ENCODE data around the gene ZNF638. TPM values are rescaled to one million over a fixed set of nuclear protein-coding genes. Genes with fewer than 3 reads are reported as not detected.
A peak's percentile ranks its signal among the peaks of the same experiment; 100 is the strongest.

The ZNF638 gene
- total RNA-seq, 2 donors from 2014 or later, result 196 to 208 TPM

DNA sequence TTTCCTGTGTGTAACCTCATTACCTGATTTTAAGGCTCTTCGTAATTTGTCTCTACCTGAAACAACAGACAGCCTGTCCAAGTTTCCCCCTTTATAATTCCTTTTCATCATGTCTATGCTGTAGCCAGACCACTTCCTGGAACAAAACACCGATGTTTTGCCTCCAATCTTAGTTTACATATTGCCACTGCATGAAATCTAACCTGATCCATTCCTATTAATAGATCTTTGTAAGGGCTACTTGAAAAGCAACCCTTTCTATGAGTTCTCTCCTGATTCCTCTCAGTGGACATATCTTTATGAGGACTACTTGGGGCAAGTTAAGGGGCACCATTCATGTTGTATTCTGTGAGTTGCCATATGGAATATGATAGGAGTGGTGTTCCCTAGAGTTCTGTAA is 30.9 kb downstream of the ZNF638 start:
- peaks cover 35% of the 10 kb centered on the region for H3K4me1 Mint-ChIP-seq
- TF ChIP-seq CTCF (conservative IDR thresholded peaks at IDR 0.05), result no peak
- WGBS, 2 experiments (ENCODE audit: insufficient coverage in 1 of 2, insufficient read length in 1 of 2), result 82 to 94% methylated on average over 2 of the region's 2 CpGs
- no peaks in the 10 kb centered on the region for H3K9me3 ChIP-seq (ENCODE audit: control insufficient read depth, low read length)
- peaks cover 7% of the 10 kb centered on the region for H3K4me1 ChIP-seq (ENCODE audit: control insufficient read depth, insufficient read depth, low read length)
- H3K27ac Mint-ChIP-seq, result peak overlapping the region; percentile 18
- DNase-seq, result no peak
- no peak overlapping the region for H3K4me3 Mint-ChIP-seq
- no peak overlapping the region for H3K9ac ChIP-seq (ENCODE audit: extremely low read depth, low read length, poor library complexity, severe bottlenecking)
- peaks cover 90% of the 10 kb centered on the region for H3K36me3 ChIP-seq (ENCODE audit: control insufficient read depth, insufficient read depth, low read length)
- peaks cover 56% of the 10 kb centered on the region for H3K36me3 Mint-ChIP-seq (ENCODE audit: low read depth)
- no peaks in the 10 kb centered on the region for H3K27me3 ChIP-seq (ENCODE audit: control insufficient read depth, insufficient read depth, low read length, poor library complexity, severe bottlenecking)
- no peak overlapping the region for H3K27ac ChIP-seq (ENCODE audit: low read depth, low read length)
- H3K9me3 Mint-ChIP-seq, result no peaks in the 10 kb centered on the region
- peak overlapping the region; percentile 57 for H3K4me3 ChIP-seq (ENCODE audit: low read length)
- no peaks in the 10 kb centered on the region for H3K27me3 Mint-ChIP-seq (ENCODE audit: insufficient read depth)

GRCh38 chr2:71370015-71370414 is 38.4 kb downstream of the ZNF638 start:
- WGBS, 2 experiments (ENCODE audit: insufficient coverage in 1 of 2, insufficient read length in 1 of 2), result 98 to 100% methylated on average over 2 of the region's 2 CpGs
- Mint-ChIP-seq H3K36me3 (ENCODE audit: low read depth) (peaks cover 72% of the 10 kb centered on the region), H3K27ac (no peak overlapping the region)

DNA sequence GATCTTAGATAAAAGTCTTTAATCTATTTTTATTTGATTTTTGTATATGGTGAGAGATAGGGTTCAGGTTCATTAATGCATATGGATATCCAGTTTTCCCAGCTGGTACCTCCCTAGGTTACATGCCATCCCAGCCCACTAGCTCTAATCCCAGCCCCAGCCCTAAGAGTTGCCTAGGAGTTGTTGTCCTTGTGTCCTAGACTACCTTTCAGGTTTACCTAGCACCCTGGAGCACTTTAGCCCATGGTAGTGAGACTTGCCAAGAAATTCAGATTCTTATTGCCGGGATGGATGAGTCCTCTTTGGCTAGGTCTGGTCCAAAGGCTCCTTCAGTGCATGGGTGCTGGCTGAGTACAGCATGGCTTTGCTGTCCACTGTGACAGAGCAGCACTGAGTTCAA is 40.5 kb downstream of the ZNF638 start:
- H3K4me3 ChIP-seq (ENCODE audit: low read length), result no peak overlapping the region
- Mint-ChIP-seq H3K27me3 (ENCODE audit: insufficient read depth) (no peaks in the 10 kb centered on the region), H3K4me1 (no peaks in the 10 kb centered on the region), H3K9me3 (no peaks in the 10 kb centered on the region), H3K36me3 (ENCODE audit: low read depth) (peaks cover 74% of the 10 kb centered on the region), H3K4me3 (no peak overlapping the region), H3K27ac (no peak overlapping the region)
- 98 to 100% methylated on average over 1 of the region's 1 CpG for WGBS, 2 experiments (ENCODE audit: insufficient coverage in 1 of 2, insufficient read length in 1 of 2)
- TF ChIP-seq CTCF (conservative IDR thresholded peaks at IDR 0.05), result no peak
- no peaks in the 10 kb centered on the region for H3K9me3 ChIP-seq (ENCODE audit: control insufficient read depth, low read length)
- H3K27ac ChIP-seq (ENCODE audit: low read depth, low read length), result no peak overlapping the region
- H3K27me3 ChIP-seq (ENCODE audit: control insufficient read depth, insufficient read depth, low read length, poor library complexity, severe bottlenecking), result no peaks in the 10 kb centered on the region
- H3K4me1 ChIP-seq (ENCODE audit: control insufficient read depth, insufficient read depth, low read length), result no peaks in the 10 kb centered on the region
- peaks cover 81% of the 10 kb centered on the region for H3K36me3 ChIP-seq (ENCODE audit: control insufficient read depth, insufficient read depth, low read length)
- no peak overlapping the region for H3K9ac ChIP-seq (ENCODE audit: extremely low read depth, low read length, poor library complexity, severe bottlenecking)
- DNase-seq, result no peak

More at GRCh38 chr2:71370015-71370414, 38.4 kb downstream of the ZNF638 start:
- H3K27me3 Mint-ChIP-seq (ENCODE audit: insufficient read depth), result no peaks in the 10 kb centered on the region
- H3K4me1 ChIP-seq (ENCODE audit: control insufficient read depth, insufficient read depth, low read length), result no peaks in the 10 kb centered on the region
- DNase-seq, result no peak
- H3K4me1 Mint-ChIP-seq, result no peaks in the 10 kb centered on the region
- H3K4me3 Mint-ChIP-seq, result no peak overlapping the region
- H3K27ac ChIP-seq (ENCODE audit: low read depth, low read length), result no peak overlapping the region
- no peak overlapping the region for H3K9ac ChIP-seq (ENCODE audit: extremely low read depth, low read length, poor library complexity, severe bottlenecking)
- TF ChIP-seq CTCF (conservative IDR thresholded peaks at IDR 0.05), result no peak
- H3K4me3 ChIP-seq (ENCODE audit: low read length), result no peak overlapping the region
- peaks cover 85% of the 10 kb centered on the region for H3K36me3 ChIP-seq (ENCODE audit: control insufficient read depth, insufficient read depth, low read length)
- H3K9me3 ChIP-seq (ENCODE audit: control insufficient read depth, low read length), result no peaks in the 10 kb centered on the region
- H3K9me3 Mint-ChIP-seq, result no peaks in the 10 kb centered on the region
- H3K27me3 ChIP-seq (ENCODE audit: control insufficient read depth, insufficient read depth, low read length, poor library complexity, severe bottlenecking), result no peaks in the 10 kb centered on the region
